Putamen (tissue), 1 donor: ENCODE data around the gene KRT1.

ENCODE experiments used
- DNase-seq: peaks from one replicate; pipeline ENCODE4 v3.0.0-alpha.2; 2016; ENCODE audit warnings: low spot score

KRT1 gene

DNA sequence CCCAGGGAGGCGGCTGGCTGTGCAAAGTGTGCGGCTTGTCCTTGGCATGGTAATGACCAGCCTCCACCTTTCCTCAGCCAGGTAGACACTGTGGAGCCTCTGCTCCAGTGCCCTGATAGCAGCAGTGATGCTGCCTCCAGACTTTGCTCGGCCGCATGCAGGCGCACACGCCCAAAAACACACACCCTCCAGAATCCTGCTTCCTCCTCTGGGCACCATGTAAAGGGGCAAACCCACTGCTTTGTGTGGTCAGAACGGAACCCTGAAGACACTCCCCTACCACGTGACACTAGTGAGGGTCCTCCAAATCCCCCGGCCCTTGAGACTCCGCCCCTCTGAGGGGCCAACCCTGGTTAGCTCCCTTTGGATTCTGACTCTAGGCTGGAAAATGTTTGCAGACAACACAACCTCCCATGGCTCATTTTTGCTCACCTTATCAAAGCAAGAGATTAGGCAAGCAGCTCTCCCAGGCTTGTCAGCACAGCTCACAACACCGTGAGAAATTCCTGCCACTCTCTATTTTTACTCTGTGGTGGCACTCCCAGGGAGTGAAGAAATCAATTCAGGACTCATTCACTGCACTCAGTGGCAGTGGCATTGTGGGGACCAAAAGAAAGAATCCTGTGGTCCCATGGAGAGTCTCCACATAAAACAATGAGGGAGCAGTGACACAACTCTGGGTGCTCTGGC, 18.6 kb upstream of the KRT1 start:
- DNase-seq = no peak

DNA sequence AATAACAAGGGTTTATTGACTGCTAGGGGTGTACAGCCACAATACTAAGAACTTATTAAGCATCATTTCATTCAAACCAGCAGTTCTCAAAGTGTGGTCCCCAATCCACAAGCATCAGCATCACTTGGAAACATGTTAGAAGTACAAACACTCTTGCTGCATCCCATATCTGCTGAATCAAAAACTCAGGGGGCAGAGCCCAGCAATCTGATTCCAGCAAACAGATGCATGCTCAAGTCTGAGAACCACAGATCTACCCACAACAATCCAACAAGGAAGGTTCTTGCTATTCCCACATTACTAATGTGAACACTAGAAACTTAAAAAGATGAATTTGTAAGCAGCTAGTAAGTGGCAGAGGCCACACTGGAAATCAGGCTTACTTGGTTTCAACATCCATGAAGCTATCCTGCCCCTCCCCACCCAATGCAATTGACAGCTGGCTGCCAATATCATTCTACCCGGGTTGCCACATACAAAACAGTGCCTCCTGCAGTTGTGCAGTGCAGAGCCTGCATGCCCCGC, 16.9 kb upstream of the KRT1 start:
- no peak for DNase-seq

DNA sequence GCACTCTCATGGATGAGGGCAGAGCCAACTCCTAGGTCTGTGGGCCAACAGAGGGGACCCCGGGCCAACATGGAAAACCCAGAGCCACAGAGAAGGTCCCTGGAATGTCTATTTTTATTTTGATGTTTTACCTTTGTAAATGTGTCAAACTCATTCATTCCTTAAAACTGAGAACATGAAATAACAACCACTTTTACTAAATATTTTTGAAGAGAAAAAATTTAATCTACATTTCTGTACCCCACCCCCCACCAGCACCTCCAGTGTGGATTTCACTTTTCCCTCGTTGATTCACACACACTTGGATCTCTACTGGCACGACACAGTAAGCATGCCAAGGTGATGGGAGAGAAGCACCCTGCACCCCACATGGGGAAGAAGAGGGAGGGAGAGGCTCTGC, 16.4 kb upstream of the KRT1 start:
- DNase-seq = no peak

DNA sequence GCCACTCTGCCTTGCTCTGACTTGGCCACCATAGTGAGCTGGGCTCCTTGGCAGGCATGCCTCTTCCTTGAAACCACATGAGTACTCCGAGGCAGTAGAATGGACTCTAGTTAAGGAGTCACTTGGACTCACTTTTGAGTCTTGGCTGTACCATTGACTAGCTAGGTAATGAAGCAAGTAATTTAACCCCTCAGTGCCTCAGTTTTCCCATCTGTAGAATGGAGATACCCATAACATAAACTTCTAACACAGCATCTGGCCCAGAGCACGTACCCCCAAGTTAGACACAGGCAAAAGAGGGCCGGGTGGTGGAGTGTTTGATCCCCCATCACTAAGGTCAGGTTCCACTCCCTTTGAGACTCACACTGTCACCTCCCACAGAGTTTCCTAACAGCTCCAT, 14.8 kb upstream of the KRT1 start:
- DNase-seq = no peak

DNA sequence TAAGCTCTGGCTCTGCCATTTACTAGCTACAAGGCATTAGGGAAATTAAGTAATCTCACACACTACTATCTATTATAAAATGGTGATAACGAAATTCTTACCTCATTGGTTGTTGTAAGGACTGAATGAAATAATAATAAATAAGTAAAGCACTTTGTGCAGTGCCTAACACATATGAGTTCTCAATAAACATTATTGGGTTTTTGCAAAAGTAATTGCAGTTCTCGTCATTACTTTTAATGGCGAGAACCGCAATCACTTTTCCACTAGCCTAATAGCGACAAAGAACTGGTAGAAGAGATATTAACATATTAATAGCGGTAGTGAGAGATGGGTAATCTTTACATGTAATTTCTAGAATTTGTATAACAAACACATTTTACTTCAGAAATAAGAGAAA, 13.9 kb upstream of the KRT1 start:
- DNase-seq = no peak

DNA sequence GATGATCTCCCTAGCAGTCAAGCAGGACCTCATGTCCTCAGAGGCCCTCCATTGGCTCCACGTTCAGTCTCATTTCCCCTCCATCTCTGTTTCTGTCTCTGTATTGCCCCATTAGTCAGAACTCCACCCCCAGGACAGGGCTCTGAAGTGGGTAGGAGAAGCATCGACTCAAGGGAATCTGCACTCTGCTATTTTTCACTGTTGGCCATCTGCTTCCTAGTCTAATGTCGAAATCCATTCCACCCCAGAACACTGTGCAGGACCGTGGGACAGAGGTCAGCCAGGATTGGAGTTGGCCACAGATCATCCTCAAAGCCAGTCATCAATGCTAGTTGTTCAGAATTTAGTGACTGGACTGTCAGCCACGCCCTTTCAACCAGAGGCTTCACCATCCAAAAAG, 13.1 kb upstream of the KRT1 start:
- DNase-seq = no peak

DNA sequence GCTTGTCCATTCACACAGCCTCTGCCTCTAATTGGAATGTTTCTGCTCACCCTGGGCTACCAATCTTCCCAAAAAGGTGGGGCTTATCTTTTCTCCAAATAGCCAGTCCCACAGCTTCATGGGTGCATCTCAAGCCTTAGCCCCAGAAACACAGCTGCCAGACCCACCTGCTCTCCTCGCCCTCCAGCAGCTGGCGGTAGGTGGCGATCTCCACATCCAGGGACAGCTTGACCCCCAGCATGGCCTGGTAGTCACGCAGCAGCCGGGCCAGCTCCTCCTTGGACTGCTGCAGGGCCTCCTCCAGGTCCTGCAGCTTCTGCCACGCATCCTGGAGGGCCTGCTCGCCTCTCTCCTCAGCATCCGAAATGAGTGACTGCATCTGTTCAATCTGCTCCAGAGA, 12.0 kb upstream of the KRT1 start:
- DNase-seq = no peak

DNA sequence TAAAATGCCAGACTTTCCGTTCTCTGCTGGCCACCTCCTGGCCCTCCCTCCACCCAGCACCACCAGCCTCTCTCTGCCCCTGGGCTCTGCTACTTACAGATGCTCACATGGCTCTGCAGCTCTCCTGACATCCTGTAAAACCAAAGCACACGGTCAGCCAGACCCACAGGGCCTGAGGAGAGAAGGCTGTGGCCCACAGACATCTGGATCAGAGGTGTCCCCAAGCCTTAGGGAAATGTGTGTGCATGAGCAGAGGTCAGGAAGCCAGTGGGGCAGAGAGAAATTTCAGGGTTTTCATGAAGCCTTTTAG, 11.6 kb upstream of the KRT1 start:
- DNase-seq = no peak

DNA sequence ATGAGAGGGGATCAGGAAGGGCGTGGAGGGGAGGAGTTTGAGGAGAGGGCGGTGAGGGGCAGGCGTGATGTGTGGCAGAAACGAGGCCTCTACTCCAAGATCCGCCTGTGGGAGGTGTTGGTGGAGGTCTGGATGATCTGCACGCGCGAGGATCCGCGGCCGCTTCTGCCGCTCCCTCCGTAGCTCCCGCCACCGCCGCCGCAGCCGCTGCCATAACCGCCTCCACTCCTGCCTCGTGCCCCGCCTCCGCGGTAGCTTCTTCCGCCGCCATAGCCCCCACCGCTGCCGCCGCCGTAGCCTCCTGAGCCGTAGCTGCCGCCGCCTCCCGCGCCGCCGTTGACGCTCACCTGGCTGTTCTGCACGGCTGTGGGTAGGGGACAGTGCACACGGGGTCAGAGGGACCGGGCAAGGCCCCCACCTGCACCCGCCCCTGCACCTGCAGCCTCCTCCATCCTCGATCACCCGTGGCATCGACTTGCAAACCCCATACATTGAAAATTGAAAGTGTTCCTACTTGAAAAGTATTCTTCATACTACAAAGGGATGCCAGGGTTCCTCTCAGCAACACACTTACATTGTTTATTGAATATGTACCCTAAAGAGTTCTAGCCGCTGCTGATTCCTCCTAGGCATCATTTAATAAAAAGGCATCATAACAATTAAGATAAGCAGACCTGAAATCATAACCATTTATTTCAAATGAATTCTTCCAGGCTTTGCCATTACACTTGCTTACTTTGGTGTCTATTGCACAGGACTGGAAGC, 11.1 kb upstream of the KRT1 start:
- no peak for DNase-seq

DNA sequence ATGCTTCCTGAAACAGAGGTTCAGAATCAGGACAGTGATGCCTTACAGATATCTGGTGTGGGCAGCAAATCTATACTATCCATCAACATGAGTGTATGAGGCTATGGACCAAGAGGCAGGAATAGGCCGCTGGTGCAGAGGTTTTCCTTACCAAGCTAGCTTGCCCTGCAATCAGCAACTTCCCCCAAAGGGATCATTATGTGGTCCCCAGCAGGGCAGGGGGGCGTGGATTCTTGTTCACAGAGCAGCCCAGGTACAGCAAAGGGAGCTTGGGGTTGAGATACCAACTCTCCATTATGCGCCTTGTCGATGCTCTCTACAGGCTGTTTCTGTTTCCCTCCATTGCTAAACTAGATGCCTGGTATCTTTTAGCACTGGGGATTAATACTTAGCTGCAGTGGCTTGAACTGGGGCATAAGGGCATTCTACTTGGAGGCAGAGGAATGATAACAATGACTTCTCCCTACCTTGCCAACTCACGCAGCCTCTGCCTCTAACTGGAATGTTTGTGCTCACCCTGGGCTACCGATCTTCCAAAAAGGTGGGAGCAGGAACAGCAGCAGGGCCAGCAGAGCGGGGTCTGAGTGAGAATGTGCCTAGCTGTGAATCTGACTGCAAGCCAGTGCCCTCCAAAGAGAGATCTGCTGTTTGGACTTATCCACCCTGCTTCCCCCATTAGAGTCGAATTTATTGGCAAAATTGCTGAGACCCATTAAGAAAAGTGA, 10.3 kb upstream of the KRT1 start:
- no peak for DNase-seq

DNA sequence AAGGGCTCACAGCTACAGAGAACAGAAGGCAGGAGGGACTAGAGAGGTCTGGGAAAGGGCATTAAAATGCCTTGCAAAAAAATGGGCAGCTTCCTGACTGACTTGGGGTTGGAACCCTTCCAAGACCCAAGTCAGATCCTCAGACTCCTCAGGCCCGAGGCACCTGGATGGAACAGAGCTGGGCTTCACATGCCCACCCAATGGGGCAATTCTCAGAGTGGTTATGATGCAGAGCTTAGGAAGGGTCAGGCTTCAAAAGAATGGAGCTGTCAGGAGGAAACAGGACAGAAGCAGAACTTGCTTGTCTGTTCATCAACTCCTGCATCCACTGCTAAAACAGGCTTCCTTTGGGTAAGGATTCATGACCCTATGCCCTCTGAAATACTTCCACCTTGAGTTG, 9.7 kb upstream of the KRT1 start:
- no peak for DNase-seq

DNA sequence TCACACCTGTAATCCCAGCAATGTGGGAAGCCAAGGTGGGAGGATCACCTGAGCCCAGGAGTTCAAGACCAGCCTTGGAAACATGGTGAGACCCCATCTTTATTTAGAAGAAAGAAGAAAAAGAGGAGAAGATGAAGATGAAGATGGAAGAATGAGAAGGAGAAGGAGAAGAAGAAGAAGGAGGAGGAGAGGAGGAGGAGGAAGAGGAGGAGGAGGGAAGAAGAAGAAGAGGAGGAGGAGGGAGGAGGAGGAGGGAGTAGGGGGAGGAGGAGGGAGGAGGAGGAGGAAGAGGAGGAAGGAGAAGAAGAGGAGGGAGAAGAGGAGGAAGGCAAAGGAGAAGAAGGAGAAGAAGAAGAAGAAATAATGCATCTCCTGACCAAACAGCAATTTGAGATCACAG, 9.0 kb upstream of the KRT1 start:
- DNase-seq = no peak

DNA sequence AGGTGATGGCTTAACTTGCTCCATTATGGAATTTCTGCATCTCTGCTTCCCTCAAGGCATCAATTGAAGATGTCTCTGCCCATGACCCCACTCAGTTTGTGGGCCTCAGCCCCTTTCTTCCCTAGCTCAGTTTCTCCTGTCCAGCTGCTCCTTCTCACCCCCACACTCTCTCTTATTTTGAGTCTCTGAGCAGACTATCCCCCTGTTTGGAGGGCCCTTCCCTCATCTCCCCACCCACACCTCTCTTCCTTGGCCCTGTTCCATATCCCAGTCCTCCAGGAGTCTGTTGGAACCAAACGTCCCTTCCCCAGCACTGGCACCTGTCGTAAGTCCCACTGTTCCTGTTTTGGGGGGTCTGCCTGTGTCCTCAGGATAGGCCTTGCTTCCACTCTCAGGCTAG, 8.3 kb upstream of the KRT1 start:
- DNase-seq = no peak

DNA sequence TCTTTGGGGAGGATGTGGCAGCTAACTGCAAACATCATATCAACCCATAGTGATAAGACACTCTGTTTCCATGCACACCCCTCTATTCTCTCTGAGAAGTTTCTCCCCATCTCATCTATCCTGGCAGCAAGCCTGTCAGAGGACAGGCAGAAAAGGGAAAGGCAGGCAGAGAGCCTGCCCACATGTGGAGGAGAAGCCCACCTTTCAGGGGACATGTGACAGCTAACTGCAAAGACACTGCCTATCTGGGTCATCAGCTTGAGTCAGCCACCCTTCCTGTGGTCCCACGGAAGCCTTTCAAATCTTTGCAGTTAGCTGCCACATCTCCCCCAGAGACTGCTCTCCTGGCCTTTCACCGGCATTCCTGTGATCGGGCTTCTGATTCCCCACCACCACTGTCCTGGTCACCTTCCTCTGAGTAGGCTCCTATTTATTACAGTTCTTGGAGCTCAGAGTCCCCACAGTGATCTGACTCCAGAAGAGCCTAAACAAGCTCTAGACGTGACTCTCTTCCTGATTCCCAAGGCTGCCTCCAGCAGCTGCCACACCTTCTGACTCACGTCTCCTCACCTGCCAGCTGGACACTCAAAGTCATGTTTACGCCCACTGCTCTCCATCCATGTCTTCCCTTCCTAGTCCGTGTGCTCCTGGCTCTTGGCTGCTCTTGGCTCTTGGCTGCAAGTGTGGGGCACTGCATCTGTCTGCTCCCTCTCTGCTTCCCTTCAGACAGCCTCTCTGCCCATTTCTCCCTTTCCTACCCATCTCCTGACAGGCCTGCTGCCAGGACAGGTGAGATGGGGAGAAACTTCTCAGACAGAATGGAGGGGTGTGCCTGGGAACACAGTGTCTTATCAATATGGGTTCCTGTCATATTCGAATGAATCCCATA, 7.5 kb upstream of the KRT1 start:
- no peak for DNase-seq

DNA sequence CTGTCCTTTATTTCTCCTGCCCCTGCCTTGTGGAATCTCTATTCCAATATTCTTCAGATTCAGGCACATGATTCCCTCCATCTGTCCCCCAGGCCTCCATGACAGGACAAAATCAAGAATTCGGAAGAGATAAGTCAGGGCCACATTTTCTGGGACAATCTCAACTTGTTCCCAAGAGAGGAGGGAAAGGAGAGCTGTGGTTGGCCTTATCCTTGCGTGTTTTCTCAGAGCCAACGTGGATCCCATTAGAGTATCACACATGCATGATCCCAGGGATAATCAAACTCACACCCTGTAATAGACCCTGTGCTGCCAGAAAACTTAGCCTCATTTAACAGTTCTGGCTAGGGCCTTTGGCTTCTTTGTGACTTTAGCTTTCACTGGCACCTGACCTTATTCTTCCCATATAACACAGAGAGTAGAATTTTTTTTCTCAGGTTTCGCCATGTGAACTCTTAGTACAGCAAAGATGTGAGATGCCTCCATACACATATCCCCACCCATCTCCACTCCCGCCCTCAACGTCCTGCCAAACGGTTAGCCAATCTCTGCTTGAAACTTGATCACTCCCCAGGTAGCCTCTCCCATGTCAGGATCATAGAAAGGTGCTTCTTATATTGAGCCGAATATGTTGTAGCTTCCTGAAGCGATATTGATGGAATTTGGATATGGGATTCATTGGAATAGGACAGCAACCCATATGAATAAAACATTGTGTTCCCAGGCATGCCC, 6.7 kb upstream of the KRT1 start:
- no peak for DNase-seq

DNA sequence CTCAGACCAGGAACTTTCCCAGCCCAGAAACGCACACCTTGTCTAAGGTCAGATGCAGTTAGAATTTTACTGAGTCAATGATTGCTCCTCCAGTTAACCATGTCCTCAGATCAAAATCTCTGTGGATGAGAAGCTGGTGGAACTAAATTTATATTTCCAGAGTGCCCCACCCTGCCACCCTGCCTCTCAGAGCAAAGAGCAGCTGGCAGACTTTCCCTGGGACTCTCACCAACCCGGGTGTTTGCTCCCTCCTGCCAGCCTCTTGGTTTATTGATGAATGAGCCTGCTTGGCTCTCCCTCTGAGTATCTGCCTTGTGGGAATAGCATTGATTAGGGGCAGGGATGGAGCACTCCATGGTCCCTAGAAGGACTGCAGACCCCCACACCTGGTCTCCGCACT, 5.9 kb upstream of the KRT1 start:
- no peak for DNase-seq

DNA sequence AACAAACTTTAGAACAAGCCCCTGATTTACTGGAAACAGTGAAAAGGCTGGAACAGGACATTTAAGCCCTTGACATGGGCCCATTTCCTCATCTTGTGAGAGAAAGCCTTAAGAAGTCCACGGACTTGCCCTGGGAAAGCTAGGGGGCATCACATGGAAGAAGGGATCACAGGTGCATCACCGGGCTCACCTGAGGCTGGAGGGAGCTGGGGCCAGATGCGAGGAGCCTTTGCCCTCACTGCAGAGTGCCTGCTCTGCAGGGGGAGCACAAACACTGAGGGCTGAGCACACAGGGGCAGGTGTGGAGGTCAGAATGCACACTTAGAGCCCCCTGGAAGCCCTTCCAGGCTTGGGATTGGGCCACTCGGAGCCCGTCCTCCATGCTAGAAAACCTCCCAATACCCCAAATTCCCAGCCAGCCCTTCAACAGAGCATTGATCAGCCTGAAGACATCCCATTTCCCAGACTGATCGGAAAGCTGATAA, 5.2 kb upstream of the KRT1 start:
- no peak for DNase-seq

DNA sequence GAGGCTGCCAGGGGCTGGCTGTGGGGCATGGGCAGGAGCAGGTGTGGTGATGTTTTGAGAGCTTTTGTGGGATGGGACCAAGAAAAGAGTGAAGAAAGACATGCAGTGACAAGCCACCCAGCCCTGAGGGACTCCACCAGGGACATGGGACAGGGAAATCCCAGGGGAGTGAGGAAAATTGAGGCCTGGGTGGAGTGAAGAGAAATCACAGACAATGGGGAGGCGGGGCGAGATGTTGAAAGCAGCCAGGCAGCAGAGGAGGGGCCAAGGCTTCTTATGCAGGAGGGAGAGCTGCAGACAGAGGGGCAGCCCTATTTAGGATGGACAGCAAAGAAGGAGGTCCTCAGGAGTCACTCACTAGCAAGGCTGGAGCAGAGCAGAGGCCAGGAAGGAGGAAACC, 4.2 kb upstream of the KRT1 start:
- DNase-seq = no peak

DNA sequence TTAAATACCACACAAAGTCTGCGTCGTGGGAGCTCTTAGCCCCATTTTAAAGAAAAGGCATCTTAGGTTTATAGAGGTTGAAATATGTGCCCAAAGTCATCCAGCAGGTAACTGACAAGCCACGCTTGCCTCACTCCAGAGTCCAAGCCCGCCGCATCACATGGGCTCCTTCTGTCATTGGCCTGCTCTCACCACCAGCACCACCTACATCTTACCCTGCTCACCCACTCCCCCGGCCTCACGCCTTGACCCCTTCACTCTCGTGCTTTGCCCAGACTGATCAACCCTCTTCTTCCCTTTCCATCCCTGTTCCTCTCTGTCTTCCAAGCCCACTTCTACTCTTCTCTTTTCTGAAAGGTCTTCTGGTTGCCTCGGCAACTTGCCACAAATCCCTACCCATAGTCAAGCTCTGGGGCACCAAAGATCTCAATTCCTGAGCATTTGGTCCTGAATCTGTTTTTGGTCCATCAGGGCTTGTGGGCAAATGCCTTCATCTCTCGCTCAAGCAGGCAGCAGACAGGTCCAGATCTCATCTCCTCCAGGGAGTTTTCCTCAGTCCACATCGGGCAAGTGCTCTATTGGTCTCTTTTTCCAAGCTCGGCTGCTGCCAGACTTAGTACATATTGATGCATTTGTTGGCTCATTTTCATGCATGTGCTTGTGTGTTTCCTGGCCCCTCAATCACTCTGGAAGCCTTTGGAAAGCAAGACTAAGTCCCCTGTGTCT, 3.5 kb upstream of the KRT1 start:
- DNase-seq = no peak

DNA sequence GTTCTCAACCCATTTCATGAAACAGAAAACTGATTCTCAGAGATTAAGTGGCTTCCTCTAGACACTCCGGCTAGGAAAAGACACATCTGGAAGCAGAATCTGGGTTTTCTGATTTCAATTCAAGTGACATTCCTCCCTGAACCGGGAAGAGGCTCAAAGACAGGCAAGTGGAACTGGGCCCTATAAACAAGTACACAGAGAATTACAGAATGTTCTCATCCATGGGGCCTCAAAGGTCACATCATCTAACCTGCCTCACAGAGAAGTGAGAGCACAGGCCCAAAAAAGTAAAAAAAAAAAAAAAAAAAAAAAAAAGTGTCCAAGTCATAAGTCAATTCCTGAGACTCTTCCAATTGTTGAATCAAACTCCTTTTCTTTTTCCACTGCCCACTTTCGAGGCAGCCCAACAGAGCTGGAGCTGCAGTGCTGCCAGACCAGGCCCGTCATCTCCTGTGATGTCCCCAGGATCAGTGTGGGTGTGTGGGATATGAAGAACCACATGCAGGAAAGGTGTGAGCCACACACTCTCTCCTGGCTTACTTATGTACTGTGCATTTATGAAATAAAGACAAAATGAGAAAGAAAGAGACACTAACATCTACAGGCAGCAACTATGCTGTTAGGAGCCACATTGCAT, 2.8 kb upstream of the KRT1 start:
- DNase-seq = no peak
